HG02623 (cell line): ENCODE data around the gene HPSE2.
"Not testable (repeated sequence)": the region's sequence is repeated elsewhere in the genome, so short reads cannot be mapped to it uniquely, and the experiment has no call there.

ENCODE experiments used
- ATAC-seq: cut with Tn5 transposase; IDR thresholded peaks from one replicate; pipeline ENCODE4 v1.9.1; 2021; ENCODE audit warnings: moderate library complexity; ENCODE audit not compliant: unreplicated experiment

HPSE2 gene

GRCh38 chr10:98519841-98520240, 715.8 kb downstream of the HPSE2 start:
- no peak for ATAC-seq

DNA sequence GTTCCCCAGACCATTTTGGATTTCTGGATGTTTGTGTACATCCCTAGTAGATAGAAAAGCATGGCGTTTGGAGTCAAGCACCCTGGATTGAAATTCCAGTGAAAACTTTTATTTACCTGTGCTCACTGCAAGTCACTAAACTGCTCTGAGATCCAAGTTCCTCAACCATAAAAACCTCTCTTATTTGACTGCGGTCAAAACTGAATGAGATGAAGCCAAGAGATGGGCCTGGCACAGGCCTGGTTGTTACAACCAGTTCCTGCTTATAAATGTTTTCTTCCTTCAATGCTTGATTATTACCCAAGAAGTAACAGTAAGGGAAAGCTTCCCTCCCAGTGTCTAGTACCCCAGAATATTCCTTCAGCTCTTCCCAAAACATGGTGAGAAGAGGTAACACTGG, 718.0 kb downstream of the HPSE2 start:
- no peak for ATAC-seq

DNA sequence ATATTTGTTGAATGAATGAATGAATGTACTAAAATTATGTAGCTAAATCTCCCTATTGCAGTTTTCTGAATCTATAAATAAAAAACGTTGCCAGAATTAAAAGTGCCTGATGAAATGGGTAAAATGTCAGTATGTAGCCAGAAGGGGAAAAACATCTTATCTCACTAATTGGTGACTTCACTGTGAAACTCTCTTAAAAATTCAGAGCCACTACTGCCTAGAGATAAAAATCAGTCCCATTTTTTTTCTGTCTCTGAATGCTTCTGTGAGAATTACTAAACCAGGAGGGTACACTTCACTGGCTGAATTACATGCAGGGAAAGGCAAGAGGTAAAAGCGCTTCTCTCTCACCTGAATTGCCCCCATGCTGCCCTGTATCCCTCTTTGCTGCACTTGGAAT, 719.3 kb downstream of the HPSE2 start:
- no peak for ATAC-seq

DNA sequence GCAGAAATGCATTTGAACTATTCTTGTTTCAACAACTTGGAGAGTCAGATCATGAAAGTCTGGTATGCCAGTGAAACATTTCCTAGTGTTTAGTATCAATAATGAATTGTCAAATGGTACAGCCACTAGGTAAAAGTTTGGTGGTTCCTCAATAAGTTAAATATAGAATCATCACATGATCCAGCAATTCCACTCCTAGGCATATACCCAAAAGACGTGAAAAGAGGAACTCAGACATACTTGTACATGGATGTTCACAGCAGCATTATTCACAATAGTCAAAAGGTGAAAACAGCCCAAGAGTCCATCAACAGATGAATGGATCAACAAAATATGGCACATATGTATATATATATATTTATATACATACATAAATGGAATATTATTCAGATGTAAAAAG, 721.9 kb downstream of the HPSE2 start:
- ATAC-seq: no peak

GRCh38 chr10:98511876-98512275, 723.8 kb downstream of the HPSE2 start:
- no peak for ATAC-seq

DNA sequence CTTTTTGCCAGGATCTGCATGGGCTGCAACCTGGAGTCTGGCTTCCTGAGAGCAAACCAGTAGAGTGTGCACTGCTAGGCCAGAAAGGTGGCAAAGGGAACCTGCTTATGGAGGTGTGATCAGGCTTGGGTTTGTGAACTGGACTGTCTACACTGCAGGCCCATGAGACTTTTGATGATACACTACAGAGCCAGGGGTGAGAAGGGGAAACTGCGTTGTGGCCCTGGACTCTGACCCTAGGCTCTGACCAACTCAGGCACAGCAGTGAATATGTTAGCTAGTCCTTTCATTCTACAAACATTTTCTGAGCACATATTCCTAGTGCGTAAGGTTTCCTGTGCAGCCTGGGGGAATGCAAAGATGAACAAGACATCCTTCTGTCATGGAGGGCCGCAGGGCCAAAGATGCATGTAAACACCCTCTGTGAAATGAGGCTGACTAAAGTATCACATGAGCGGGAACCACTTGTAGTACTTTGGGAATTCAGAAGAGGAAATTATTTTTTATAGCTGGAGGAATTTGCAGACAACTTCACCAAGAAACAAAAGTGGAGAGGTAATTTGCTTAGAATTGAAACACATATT, 725.1 kb downstream of the HPSE2 start:
- ATAC-seq: no peak

- ATAC-seq: no peak
These were observed 725.9 kb downstream of the HPSE2 start for GRCh38 chr10:98509745-98510144.

DNA sequence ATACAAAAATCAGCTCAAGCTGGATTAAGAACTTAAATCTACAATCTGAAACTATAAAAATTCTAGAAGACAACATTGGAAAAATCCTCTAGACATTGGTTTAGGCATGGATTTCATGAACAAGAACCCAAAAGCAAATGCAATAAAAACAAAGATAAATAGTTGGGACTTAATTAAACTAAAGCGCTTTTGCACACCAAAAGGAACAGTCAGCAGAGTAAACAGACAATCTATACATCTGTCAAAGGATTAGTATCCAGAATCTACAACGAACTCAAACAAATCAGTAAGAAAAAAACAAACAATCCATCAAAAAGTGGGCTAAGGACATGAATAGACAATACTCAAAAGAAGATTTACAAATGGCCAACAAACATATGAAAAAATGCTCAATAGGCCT, 733.1 kb downstream of the HPSE2 start:
- ATAC-seq: not testable (repeated sequence)

- ATAC-seq: no peak
These were observed 742.9 kb downstream of the HPSE2 start for GRCh38 chr10:98492763-98493162.

DNA sequence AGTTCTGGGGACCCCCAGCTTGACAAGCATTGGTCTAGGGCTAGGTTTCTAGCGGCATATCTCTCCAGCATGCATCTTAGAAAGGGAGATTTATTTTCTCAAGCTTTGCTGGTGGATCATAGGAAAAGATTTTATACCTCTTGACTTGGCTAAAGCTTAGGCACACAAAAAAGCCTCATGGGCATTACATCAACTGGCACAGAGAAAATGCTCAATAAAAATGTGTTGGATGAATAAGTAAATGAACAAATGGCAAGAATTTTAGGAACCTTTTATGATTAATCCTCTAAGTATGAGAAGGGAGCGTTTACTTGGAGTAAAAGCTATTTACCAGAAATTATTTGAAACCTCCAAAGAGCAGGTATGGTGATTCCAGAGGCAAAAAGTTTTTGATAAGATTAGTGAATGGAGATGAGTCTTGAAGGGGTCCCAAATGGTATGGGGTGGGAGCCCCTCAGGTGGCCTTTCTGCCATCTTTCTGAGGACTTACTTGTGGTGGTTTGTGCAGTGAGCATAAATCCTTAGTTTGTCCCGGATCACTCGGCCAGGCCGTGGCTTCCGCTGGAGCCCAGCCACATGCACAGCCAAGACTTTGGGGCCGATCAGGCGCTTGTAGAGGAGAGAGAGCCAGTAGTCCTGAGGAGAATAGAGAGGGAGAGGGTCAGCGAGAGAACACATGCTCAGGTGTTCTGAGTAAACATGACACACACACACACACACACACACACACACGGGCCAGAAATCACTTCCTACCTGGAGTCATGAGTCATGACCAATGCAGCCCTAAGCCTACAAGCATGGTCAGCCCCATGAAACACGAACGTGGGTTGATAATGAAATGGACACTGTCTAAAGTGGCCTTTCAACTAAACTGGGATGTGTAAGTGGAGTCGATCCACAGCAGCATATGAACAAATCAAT, 745.8 kb downstream of the HPSE2 start:
- ATAC-seq: no peak

DNA sequence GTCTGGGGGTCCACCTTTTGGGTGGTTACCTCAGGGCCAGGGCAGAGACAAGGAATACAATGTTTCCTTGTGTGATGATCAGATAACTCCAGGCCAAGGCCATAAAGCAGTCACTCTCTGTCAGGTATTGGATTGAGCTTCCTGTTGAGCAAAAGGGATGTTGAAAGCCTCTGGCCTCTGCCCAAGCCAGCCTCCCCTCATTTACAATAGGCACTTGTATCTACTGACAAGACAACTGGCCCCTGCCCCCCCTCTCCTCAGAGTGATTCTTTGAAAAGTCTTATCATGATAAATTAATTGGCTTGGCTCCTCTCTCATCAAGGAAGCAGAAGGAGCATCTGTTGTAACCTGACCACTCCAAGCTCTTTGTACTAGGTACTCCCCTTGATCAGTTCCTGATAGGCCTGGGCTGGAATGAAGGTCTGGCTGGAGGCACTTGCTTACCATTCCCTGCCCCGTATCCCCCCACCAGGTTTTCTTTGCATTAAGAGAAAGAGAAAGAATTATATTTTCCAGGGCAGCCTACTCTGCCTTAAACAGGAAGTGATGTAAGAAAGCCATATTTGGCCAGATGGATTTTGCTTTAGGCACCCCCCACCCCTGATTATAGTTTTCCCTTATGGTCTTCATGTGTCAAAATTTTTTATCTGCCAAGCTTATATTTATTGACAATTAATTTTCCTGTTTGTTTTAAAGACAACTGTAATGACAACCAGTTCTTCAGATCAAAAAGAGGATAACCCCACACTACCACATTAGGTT, 746.8 kb downstream of the HPSE2 start:
- ATAC-seq: no peak

DNA sequence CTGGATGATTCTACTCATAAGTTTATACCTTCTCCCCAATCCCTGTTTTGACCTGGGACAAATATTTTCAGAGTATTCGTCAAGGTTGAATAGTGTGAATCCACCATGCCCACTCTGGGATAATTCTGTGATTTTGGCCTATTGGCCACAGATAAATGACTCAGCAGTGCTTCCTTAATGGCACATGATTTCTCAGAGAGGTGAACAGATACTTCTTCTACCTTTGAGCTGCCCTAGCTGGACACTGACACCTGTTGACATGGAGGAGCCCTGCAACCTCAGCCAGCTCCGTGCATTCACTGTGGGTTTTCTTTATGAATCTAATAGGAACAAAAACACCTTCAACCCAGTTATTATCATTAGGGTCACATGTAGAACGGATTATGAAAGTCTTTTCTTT, 748.0 kb downstream of the HPSE2 start:
- no peak for ATAC-seq

GRCh38 chr10:98486421-98486820, 749.2 kb downstream of the HPSE2 start:
- no peak for ATAC-seq

- no peak for ATAC-seq
These were observed 749.7 kb downstream of the HPSE2 start for GRCh38 chr10:98485959-98486358.

GRCh38 chr10:98483658-98484057, 752.0 kb downstream of the HPSE2 start:
- ATAC-seq: no peak

GRCh38 chr10:98482096-98482495, 753.6 kb downstream of the HPSE2 start:
- no peak for ATAC-seq

DNA sequence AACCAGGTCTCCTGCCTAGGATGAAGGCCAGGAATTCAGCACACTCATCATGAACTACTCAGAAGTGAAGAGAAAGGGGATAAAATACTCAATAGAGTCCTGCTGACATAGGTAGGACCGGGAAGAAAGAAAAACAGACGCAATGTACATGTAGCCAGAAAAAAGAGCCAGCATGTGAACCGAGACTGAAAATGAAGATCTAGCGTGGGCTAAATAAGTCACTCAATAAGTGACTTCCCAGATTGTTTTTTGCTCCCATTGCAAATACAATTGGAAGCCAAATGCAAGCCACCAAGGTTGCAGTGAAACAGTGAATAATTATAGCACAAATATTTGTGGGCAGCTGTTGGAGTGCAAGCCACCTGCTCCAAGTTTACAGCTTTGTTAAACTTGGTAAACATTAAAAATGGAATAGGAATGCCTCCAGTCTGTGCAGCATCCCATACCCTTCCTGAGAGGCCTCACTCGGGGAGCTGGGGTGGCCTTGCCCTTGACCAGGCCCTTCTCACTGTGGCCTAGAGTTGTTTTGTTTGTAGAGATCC, 754.2 kb downstream of the HPSE2 start:
- ATAC-seq: no peak

- no peak for ATAC-seq
These were observed 757.0 kb downstream of the HPSE2 start for GRCh38 chr10:98478430-98479222.

DNA sequence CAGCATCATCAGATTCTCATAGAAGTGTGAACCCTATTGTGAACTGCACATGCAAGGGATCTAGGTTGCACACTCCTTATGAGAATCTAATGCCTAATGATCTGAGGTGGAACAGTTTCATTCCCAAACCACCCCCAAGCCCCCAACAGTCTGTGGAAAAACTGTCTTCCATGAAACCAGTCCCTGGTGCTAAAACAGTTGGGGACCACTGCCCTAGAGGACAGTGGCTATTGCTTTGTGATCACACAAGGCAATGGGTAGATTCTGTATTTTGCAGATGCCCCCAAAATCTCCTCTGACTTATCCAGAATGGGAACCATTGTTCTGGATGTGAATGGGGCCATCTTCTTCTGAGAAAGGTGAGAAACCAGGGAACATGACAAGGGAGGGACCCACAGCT, 757.8 kb downstream of the HPSE2 start:
- no peak for ATAC-seq

DNA sequence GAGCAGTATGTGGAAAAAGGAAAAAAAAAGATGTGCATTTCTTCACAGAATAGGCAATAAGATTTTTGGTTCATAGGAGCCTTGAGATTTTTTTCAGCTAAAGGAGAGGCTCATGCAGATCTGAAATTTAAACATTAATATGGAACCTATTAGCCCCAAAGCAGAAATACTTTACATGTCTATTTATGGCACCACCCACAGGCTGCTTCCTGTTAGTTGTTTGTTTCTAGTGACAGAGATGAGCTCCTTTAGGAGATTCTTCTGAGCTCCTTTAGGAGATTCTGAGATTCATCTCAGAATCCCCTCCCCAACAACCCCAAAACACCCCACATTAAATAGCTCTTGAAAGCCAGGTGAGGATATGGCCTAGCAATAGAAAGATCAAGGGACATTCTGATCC, 761.0 kb downstream of the HPSE2 start:
- ATAC-seq: peak; percentile 67

DNA sequence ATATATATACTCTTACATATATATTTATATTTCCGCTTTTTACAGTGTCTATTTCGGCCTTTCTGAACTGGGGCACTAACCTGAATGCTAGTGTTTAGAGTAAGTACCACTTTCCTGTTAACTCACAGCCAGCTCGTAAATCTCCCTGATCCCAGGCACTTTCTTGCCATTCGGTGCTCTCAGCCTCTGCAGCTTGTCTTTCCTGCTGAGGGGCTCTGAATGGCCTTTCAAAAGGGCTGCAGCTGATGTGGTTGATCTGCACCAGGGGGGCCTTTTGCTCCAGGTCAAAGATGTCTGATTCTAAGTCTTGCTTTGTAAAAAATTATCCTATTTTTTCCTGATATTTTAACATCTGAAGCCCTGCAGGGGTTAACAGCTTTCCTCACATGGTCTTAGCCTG, 763.5 kb downstream of the HPSE2 start:
- ATAC-seq: no peak
